Stimulated activated naive CD4-positive, alpha-beta T cell (primary cell): ENCODE results near the gene PLXNB1.
"Not testable (repeated sequence)": the region's sequence is repeated elsewhere in the genome, so short reads cannot be mapped to it uniquely, and the experiment has no call there.

Experiments
- DNase-seq, 6 experiments: peaks; one replicate each; lab custom pipeline; 2025; lab: John Stamatoyannopoulos, UW

The PLXNB1 gene

DNA sequence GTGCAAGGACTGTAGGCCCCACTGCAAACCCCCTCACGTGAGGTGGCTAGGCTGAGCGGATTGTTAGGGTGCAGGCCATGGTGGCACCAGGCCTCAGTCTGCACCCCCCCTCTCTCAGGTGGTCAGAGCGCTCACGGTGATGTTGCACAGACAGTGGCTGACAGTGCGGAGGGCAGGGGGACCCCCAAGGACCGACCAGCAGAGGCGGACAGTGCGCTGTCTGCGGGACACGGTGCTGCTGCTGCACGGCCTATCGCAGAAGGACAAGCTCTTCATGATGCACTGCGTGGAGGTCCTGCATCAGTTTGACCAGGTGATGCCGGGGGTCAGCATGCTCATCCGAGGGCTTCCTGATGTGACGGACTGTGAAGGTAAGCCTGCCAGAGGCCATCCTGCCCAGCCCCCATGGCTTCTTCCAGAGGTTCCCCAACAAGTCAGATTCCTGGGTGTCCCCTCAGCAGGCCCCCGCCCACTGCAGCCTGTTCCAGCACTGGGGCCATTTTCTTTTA, 34.9 kb upstream of the PLXNB1 start:
- DNase-seq: no peak

DNA sequence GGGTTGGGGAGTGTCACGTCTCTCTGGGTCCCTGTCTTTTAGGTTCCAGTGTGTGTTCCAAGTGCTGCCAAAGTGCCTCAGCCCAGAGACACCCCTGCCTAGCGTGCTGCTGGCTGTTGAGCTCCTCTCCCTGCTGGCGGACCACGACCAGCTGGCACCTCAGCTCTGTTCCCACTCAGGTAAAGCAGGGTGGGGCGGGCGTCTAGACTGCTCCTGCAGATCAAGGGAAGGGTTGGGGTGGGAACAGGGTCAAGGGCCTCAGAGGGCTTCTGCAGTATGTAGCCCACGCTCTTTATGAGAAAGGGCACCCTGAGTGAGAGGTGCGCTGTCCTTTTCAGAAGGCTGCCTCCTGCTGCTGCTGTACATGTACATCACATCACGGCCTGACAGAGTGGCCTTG, 33.8 kb upstream of the PLXNB1 start:
- no peak for DNase-seq

DNA sequence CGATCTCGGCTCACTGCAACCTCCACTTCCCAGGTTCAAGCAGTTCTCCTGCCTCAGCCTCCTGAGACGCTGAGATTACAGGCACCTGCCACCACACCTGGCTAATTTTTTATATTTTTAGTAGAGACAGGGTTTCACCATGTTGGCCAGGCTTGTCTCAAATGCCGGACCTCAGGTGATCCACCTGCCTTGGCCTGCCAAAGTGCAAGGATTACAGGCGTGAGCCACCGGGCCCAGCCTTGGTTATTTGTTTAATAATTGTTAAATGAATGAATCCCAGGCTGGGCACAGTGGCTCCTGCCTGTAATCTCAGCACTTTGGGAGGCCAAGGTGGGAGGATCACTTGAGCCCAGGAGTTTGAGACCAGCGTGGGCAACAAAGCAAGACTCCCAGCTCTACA, 31.9 kb upstream of the PLXNB1 start:
- not testable (repeated sequence) for DNase-seq

DNA sequence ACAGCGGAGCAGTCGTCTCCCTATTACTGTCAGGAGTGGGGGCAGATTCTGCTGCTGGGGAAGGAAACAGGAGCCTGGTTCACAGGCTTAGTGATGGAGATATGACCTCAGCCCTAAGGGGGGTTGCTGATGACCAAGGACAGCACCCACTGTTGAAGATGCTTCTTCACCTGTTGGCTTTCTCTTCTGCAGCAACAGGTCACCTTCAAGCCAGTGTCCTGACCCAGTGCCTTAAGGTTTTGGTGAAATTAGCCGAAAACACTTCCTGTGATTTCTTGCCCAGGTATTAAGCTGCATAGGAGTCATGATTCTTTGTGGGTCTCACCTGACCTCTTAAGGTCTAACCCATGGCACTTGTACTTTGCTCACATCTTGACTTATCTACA, 30.6 kb upstream of the PLXNB1 start:
- no peak for DNase-seq

DNA sequence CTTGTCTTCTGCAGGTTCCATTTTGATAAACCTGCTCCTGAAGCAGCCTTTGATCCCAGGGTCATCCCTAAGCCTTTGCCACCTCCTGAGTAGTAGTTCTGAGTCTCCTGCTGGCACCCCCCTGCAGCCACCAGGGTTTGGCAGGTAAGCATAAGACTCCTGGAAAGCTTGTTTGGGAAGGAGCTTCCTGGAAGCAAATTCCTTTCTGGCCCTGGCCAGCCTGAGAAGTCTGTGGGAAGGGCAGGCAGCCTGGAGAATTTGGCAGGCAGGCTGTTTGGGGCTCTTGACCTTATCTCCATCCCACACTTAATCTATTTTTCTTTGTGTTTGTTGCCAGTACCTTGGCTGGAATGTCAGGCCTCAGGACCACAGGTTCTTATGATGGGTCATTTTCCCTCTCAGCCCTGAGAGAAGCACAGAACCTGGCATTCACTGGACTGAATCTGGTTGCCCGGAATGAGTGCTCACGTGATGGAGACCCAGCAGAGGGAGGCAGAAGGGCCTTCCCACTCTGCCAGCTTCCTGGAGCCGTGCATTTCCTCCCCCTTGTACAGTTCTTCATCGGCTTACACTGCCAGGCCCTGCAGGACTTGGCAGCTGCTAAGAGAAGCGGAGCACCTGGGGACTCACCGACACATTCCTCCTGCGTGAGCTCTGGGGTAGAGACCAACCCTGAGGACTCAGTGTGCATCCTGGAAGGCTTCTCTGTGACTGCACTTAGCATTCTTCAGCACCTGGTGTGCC, 30.1 kb upstream of the PLXNB1 start:
- DNase-seq: no peak

DNA sequence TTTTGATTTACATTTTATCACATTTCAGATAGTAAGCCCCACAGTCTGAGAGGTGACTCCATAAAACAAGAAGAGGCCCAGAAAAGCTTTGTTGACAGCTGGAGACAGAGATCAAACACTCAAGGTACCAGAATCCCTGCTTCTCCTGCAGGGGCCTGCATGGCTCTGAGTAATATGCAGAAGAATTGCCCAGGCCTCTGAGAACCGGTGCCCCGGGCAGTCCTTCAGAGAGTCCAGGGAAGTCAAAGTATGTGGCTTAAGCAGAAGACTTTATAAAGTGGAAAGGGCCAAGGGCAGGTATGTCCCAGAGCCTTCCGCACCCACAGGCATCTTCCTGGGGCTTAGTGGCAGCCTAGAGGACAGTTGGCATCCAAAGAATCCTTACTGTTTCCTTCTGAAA, 29.4 kb upstream of the PLXNB1 start:
- no peak for DNase-seq

DNA sequence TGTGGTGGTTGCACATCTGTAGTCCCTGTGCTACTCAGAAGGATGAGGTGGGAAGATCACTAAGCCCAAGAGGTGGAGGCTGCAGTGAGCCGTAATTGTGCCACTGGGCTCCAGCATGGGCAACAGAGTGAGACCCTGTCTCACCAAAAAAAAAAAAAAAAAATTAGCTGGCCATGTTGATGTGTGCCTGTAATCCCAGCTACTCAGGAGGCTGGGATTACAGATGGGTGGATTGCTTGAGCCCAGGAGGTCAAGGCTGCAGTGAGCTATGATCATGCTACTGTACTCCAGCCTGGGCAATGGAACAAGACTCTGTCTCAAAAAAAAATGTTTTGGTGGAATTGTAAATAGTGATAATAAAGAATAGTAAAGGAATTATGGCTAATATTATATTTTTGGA, 26.6 kb upstream of the PLXNB1 start:
- DNase-seq: no peak

DNA sequence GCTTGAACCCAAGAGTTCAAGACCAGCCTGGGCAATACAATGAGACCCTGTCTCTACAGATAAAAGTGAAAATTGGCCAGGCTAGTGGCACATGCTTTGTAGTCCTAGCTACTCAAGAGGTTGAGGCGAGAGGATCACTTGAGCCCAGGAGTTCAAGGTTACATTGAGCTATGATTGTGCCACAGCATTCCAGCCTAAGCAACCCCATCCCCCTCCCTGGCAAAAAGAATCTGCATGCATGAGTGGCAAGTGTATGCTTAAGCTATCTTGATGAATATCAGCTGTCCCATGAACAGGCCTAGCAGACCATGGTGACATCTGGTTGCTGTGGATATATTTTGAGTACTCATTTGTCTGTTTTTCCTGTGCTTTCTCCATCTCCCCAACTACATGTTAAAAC, 21.4 kb upstream of the PLXNB1 start:
- no peak for DNase-seq

DNA sequence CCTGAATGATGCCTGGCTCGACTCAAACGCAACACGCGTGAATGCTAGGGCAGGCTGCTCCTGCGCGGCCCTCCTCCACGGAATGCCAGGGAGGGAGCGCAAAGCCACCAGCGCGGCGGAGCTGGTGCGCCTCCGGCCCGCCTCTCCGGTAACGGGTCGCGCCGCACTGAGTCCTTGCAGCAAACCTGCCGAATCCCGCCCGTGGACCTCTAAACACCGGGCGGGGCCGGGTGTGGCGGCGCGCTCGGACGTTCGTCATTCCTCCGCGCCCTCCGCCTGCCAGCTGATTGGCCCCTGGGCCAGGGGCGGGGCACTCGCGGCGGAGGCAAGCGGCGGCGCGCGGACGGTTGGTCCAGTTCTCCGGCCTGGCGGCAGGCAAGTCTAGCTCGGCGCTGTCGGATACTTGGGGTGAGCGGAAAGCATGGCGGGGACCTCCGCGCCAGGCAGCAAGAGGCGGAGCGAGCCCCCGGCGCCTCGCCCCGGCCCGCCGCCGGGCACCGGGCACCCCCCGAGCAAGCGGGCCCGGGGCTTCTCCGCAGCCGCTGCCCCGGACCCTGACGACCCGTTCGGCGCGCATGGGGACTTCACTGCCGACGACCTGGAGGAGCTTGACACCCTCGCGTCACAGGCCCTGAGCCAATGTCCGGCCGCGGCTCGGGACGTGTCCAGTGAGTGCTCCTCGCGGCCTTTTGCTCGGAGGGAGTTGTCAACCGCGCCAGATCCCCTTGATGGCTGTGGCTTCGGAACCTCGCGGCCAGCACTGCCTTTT, 16.7 kb upstream of the PLXNB1 start, which contains the start of gene ATRIP:
Gene ATRIP (plus strand): TSS at position 313 of the 769 bp plus-strand sequence. CDS start 109 bp downstream, at position 422.
- DNase-seq: peak; percentile 71 to 86 (median 79)

DNA sequence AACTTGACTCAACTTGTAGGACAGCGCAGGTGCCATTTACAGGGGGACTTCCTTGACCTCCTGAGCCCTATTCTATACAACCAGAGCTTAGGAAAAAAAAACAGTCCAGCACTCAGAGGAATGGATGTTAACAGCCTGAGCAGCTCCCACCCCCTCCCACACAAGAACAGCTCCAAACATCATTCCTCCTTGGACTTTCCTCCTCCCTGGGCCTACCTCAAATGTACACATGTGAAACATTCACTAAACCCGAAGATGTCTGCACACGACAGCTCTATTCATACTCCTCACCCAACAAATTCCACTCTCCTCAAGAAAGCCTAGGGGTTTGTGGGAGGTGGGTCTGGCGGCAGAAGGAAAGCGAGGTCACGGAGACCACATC, 16.1 kb upstream of the PLXNB1 start:
- DNase-seq: no peak

DNA sequence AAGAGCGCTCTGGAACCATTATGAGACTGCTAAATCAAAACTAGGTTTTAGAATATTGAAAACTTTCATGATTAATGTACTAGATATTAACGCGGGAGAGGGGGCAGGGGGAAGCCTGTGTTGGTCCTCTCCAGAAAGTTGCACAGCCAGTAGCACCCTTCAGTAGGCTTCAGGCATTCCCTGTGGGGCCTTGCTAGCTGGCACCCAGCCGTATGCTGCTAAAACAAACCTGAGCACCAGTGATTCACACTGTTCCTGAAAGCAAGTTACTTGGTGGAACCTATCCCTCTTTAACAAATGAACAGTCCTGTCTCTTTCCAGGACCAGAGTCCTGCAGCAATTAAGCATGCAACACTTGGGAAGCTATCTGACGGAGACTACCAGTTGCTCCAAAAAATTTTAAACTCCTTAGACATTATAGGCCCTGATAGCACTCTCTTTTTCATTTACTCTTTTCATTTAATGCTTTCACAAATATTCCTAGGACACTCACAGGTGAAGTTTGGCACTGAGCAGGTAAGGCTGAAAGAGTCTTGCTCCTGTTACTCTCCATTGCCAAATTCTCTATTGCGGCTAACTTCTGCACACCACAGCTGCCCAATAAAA, 15.5 kb upstream of the PLXNB1 start:
- DNase-seq: no peak

DNA sequence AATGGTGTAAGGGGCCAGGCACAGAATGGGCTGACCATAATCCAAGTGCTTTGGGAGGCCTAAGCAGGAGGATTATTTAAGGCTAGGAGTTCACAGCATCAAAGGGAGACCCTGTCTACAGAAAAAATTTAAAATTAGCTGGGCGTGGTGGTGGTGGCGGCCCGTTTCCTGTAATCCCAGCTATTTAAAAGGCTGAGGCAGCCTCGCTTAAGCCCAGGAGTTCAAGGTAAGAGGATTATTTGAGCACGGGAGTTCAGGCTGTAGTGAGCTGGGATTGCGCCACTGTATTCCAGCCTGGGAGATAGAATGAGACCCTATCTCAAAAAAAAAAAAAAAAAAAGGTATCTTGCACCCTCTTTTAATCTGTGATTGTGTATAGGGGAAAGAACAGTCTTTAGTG, 12.1 kb upstream of the PLXNB1 start:
- no peak for DNase-seq

DNA sequence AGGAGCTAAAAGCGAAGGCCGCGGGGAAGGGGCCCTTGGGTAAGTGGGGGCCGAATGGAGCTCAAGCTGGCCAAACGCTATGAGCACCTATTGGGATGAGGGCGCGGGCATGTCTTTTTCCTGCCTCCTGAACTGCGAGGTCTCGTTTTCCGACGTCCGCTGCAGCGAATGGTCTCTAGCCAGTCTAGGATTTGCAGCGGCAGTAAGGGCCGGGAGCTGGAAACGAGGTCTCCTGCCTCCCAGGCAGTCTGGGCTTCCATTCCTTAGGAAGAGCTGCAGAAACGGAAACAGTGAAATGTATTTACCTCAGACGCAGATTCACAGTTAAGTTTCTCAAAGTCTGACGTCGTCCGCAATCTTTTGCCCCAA, 10.7 kb upstream of the PLXNB1 start:
- DNase-seq: peak in 3 of 6 experiments; percentile 34 to 42 (median 41)

DNA sequence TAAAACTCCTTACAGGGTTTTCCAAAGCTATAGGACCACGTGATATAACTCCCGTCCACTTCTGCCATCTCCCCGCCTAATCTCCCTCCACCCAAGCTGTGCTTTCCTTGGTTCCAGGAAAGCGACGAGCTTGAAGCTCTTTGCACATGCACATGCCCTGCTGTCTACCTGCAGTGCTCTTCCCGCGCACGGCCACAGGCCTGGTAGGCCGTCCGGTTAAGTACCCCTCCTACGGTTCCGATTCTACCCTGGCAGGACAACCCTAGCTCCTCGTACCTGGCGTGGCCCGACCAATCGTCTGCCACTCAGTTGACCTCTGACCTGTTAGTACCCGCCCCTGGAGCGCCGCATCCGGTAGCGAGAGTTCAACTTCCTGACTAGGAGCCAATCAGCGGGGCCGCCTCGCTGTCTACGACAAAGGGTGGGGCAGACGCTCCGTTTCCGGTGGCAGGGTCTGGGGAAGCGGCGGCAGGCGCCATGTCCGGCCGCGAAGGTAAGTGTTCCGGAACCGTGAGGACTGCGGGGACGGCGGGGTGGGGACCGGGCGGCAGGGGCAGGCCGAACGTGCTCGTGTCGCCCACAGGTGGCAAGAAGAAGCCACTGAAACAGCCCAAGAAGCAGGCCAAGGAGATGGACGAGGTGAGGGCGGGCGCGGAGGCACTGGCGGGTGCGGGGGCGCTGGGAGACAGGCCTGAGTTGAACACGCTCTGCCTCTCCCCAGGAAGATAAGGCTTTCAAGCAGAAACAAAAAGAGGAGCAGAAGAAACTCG, 10.1 kb upstream of the PLXNB1 start, which contains the start of the genes CCDC51 and TMA7:
Gene CCDC51 (minus strand): TSS at position 300 of the 770 bp plus-strand sequence. CDS start 4,991 bp downstream, outside the sequence.
Gene TMA7 (plus strand): TSS at position 438 of the 770 bp plus-strand sequence. CDS start 40 bp downstream, at position 478.
- DNase-seq: peak; percentile 92 to 98 (median 95)

DNA sequence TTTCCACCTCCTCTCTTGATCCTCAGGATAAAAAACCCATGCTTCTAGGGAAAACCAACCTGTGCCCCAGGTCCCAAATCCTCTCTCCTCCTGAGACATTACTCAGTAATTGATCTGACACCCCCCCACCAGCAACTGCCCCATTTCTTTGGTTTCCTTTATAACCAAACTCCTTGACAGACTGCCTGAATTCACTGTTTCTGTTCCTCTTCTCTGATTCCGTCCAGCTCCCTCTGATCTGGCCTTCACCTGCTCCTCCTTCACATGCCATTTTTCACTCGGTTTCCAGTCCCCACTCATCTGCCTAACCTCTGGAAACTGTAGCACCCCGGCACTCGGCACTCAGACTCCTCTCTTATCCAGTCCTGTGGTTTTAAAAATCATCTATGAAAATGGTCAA, 7.9 kb upstream of the PLXNB1 start:
- no peak for DNase-seq

DNA sequence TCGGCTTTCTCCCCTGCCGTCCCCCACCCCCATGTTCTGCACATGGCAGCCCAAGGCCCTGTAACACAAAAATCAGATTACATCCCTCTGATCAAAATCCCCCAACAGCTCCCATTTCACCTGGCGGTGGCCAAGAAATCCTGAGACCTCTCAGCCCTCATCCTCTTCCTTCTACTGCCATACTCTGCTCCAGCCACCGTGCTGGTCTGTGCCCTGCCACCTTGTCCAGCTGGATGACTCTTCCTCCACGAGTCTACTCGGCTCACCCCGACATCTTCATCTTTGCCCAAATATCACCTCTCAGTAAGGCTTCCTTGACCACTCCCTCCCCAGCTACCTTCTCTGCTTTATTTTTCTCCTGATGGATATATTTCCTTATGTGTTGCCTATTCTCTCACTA, 7.0 kb upstream of the PLXNB1 start:
- DNase-seq: no peak

DNA sequence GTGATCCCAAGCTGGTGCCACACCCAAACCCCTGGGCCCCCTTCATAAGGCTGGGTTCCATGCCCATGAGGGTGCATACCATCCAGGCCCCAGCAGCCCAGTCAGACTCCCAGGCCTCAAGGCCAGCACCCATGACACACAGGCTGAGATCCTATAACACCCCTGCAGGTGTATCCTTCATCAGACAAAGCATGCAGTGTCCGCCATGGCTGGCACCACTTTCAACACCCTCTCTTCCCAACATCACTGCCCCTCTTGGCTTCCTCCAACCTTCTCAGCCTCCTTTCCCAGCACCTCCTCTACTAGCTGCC, 6.5 kb upstream of the PLXNB1 start:
- no peak for DNase-seq

DNA sequence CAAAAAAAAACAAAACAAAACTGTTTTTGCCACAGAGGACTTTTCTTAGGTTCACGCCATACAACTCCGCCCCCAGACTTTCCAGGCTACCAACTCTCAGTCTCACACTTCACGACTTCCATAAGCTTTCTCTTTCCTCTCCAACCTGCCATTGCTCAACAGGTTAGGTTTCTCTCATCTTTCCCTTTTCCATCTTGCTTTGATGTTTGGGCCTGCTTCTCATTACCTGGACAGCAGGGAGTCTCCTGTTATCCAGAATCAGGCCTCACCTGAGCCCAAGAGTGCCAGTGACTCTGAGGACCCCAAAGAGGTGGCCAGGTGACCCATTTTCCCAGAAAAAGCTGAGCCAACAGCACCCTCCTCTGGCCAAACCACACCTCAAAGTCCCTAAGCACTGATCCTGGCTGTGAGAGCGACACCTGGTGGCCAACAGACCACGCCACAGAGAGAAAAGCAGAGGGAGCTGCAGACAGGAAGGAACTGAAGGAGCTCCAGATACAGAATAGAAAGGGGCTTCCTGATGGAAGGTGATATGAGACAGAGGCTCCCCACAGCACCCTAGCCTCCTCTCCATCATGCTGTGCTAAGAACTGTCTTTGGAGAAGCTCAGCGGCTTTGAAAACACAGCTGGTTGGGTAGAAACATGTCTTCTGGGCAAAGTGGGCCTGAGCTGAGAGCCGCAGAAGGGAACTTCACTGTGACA, 6.0 kb upstream of the PLXNB1 start:
- DNase-seq: peak; percentile 68 to 85 (median 79)

DNA sequence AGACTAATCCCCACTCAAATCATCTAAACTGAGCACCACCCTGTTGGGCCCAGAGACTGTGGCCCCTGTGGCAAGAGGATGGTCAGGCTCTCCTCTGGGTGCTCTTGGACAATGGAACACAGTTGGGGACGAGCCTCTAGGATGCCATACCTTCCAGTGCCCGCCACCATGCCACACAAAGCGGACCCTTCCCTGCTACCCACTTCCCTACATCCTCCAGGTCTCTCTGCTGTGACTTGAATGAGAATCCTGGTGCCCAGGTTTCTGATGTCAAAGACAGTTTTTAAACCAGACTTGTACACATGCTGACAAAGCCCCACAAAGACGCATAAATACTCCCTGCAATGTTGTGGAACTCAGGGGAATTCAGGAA, 5.3 kb upstream of the PLXNB1 start:
- no peak for DNase-seq

DNA sequence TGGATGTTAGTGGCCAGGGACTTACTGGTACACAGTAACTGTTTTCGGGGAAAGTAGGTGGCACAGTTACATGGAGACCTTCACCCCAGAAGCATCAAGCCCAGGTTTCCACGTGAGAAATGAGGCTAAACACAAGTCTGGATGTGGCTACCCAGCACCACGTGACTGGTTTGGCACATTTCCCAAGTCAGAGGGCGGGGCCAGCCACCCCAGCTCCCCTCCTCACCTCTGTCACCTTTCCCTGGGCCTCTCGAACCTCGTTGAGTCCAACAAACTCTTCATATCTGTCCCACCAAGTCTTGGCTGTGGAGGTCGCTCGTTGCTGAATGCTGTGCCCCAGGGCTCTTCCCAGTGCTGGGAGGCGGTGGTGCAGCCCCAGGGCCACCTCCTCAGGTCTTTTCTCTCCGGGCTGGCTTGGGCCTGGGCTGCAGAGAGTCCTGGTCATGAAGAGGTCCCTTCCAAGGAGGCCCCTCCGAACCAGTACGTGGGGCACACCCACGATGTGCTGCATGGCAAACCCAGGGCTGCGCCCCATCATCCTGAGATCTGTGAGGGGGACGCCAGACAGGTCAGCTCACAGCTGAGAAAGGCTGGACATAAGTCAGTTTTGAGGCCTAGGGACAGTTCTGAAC, 4.8 kb upstream of the PLXNB1 start:
- DNase-seq: no peak
